ENCODE data around the gene EGLN1.
A peak's percentile ranks its signal among the peaks of the same experiment; 100 is the strongest.
"Not testable (repeated sequence)": the region's sequence is repeated elsewhere in the genome, so short reads cannot be mapped to it uniquely, and the experiment has no call there.

The EGLN1 gene

DNA sequence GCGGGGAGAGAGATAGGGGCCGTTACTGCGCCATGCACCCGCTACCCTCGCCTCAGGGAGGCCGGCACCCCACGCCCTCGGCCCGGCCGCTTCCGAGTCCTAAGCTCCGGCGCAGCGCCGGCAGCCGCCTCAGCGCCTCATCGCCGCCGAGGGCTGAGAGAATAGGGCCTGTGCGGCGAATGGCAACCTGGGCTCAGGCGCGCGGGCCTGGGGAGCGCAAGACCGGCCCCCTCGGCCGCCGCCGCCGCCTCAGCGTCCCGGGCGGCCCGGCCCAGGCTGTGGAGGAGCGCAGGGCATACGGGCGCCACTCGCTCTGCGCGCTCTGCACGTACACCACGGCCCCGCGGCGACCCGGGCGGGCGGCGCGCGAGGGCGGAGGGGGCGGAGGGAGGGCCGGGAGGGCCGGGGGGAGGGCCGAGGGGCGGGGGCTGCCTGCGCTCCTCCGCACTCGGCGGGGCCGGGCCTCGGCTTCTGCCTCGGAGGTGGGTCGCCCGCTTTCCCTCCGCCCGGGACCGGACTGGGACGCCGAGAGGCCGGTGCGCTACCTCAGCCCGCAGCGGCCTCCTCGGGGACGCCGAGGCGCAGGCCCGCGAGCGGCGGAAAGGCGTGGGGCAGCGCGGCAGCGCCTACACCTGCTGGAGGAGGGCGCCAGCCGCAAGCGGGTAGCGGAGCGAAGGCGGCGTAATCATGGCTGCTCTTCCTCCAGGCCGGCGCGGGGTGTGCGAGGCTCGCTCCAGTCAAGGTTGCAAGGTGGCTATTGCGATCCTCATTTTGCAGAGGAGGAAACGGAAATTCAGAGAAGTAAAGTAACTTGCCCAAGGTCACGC is at the start of gene EGLN1:
Gene EGLN1 (minus strand): TSS at position 317 of the 827 bp plus-strand sequence. CDS start 399 bp downstream, outside the sequence.
- no peak within 1 kb of the TSS for H3K27ac ChIP-seq (ENCODE audit: low read length)
- H3K36me3 ChIP-seq (ENCODE audit: insufficient read depth, low read depth, low read length): no peaks in the 10 kb centered on the region
- peaks cover 84% of the 10 kb centered on the region for H3K27me3 ChIP-seq (ENCODE audit: insufficient read depth, low read length)
- peak within 1 kb of the TSS; percentile 79 for H3K4me3 ChIP-seq (ENCODE audit: low read length)
- H3K9me3 ChIP-seq (ENCODE audit: insufficient read depth, low read depth, low read length): no peaks in the 10 kb centered on the region
- H3K9ac ChIP-seq (ENCODE audit: low read depth, low read length): peak within 1 kb of the TSS; percentile 82
- H3K4me1 ChIP-seq (ENCODE audit: insufficient read depth, low read length): peaks cover 21% of the 10 kb centered on the region

GRCh38 chr1:231471500-231471899 is 49.4 kb upstream of the EGLN1 start:
- not testable (repeated sequence) for H3K4me3 ChIP-seq (ENCODE audit: low read length); H3K27me3 ChIP-seq (ENCODE audit: insufficient read depth, low read length); H3K36me3 ChIP-seq (ENCODE audit: insufficient read depth, low read depth, low read length); H3K9me3 ChIP-seq (ENCODE audit: insufficient read depth, low read depth, low read length); H3K4me1 ChIP-seq (ENCODE audit: insufficient read depth, low read length); H3K9ac ChIP-seq (ENCODE audit: low read depth, low read length); H3K27ac ChIP-seq (ENCODE audit: low read length)

DNA sequence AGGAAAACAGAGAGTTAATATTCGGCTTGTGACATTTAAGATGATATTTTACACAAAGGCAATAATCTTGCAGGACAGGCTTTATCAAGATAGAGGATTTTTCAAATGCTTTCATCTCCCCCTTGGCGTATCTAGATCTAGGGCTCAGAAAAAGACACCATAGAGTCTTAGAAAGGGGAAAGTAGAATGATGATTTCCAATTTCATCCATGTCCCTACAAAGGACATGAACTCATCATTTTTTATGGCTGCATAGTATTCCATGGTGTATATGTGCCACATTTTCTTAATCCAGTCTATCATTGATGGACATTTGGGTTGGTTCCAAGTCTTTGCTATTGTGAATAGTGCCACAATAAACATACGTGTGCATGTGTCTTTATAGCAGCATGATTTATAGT is 48.9 kb upstream of the EGLN1 start:
- H3K4me3 ChIP-seq (ENCODE audit: low read length); H3K36me3 ChIP-seq (ENCODE audit: insufficient read depth, low read depth, low read length); H3K27ac ChIP-seq (ENCODE audit: low read length); H3K9ac ChIP-seq (ENCODE audit: low read depth, low read length); H3K9me3 ChIP-seq (ENCODE audit: insufficient read depth, low read depth, low read length); H3K27me3 ChIP-seq (ENCODE audit: insufficient read depth, low read length); H3K4me1 ChIP-seq (ENCODE audit: insufficient read depth, low read length): not testable (repeated sequence)

DNA sequence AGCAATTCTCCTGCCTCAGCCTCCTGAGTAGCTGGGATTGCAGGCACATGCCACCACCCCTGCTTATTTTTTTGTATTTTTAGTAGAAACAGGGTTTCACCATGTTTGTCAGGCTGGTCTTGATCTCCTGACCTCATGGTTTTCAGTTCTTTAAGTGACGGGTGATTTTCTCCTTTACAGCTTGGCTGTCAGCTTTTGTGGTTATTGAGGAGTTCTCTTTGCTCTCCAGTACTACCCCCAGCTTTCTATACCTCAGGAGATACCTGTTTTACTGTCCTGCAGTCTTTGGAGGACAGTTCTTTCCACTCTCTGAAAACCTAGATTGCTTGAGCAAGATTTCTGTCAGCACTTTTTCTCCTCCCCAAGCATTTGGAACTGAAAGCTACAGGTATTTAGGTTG is 45.9 kb upstream of the EGLN1 start:
- H3K9ac ChIP-seq (ENCODE audit: low read depth, low read length): no peak overlapping the region
- H3K9me3 ChIP-seq (ENCODE audit: insufficient read depth, low read depth, low read length): 0 out of 2 replicates have a peak, but pooled peaks cover 4% of the 10 kb centered on the region
- H3K27ac ChIP-seq (ENCODE audit: low read length): no peak overlapping the region
- no peak overlapping the region for H3K4me3 ChIP-seq (ENCODE audit: low read length)
- no peaks in the 10 kb centered on the region for H3K27me3 ChIP-seq (ENCODE audit: insufficient read depth, low read length)
- H3K4me1 ChIP-seq (ENCODE audit: insufficient read depth, low read length): no peaks in the 10 kb centered on the region
- no peaks in the 10 kb centered on the region for H3K36me3 ChIP-seq (ENCODE audit: insufficient read depth, low read depth, low read length)

DNA sequence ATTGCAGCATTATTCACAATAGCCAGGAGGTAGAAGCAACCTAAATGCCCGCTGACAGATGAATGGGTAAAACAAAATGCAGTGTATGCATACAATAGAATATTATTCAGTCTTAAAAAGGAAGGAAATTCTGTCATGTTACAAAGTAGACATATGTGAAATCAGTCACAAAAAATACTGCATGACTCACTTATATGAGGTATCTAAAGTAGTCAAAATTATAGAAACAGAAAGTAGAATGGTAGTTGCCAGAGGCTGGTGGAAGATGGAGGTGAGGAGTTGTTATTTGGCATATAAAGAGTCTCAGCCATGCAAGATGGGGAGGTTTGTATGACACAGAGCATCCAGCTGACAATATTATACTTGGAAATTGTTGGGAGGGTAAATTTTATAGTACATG is 43.0 kb upstream of the EGLN1 start:
- H3K9ac ChIP-seq (ENCODE audit: low read depth, low read length): no peak overlapping the region
- H3K27me3 ChIP-seq (ENCODE audit: insufficient read depth, low read length): no peaks in the 10 kb centered on the region
- no peaks in the 10 kb centered on the region for H3K36me3 ChIP-seq (ENCODE audit: insufficient read depth, low read depth, low read length)
- 0 out of 2 replicates have a peak, but pooled peaks cover 4% of the 10 kb centered on the region for H3K9me3 ChIP-seq (ENCODE audit: insufficient read depth, low read depth, low read length)
- H3K4me3 ChIP-seq (ENCODE audit: low read length): no peak overlapping the region
- no peaks in the 10 kb centered on the region for H3K4me1 ChIP-seq (ENCODE audit: insufficient read depth, low read length)
- no peak overlapping the region for H3K27ac ChIP-seq (ENCODE audit: low read length)

DNA sequence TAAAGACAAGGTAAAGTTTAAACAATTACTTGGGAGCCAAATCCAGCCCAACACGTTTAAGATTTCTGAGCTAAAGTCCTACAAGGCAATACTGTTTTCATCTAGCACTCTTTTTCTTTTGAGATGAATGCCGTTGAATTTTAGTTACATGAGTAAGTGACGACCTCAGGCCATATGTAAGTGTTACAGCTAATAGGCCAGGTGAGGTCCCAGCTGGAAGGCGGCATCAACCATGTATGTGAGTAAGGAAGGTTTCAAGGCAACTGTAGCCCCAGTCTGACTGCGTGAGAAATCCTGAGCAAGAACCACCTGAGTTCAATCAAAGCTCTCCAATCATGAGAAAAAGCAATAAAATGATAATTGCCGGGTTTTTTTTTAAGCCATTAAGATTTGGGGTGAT is 41.5 kb upstream of the EGLN1 start:
- no peak overlapping the region for H3K4me3 ChIP-seq (ENCODE audit: low read length)
- H3K27ac ChIP-seq (ENCODE audit: low read length): no peak overlapping the region
- H3K36me3 ChIP-seq (ENCODE audit: insufficient read depth, low read depth, low read length): no peaks in the 10 kb centered on the region
- H3K27me3 ChIP-seq (ENCODE audit: insufficient read depth, low read length): no peaks in the 10 kb centered on the region
- H3K9me3 ChIP-seq (ENCODE audit: insufficient read depth, low read depth, low read length): 0 out of 2 replicates have a peak, but pooled peaks cover 4% of the 10 kb centered on the region
- H3K4me1 ChIP-seq (ENCODE audit: insufficient read depth, low read length): no peaks in the 10 kb centered on the region
- H3K9ac ChIP-seq (ENCODE audit: low read depth, low read length): no peak overlapping the region

DNA sequence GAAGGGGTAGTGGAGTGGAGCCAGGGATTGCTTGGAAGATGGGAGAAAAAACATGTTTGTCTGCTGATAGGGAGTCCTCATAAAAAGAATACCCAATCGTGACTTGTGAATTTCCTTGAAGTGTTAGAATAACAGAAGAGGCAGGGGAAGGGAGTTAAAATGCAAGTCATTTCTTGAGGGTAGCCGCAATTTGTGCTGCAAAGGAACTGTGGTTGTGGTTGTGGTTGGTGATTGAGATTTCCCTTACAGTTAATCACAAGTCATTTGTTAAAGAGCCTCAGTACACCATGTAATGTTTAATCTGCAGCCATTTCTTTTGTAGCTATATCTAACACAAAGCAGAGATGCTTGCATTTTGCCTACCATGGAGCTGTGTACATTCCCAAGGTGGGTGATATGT is 38.5 kb upstream of the EGLN1 start:
- Histone ChIP-seq H3K9me3 (ENCODE audit: insufficient read depth, low read depth, low read length) (0 out of 2 replicates have a peak, but pooled peaks cover 4% of the 10 kb centered on the region), H3K4me1 (ENCODE audit: insufficient read depth, low read length) (no peaks in the 10 kb centered on the region), H3K4me3 (ENCODE audit: low read length) (no peak overlapping the region), H3K9ac (ENCODE audit: low read depth, low read length) (no peak overlapping the region), H3K27ac (ENCODE audit: low read length) (no peak overlapping the region), H3K36me3 (ENCODE audit: insufficient read depth, low read depth, low read length) (no peaks in the 10 kb centered on the region), H3K27me3 (ENCODE audit: insufficient read depth, low read length) (no peaks in the 10 kb centered on the region)

DNA sequence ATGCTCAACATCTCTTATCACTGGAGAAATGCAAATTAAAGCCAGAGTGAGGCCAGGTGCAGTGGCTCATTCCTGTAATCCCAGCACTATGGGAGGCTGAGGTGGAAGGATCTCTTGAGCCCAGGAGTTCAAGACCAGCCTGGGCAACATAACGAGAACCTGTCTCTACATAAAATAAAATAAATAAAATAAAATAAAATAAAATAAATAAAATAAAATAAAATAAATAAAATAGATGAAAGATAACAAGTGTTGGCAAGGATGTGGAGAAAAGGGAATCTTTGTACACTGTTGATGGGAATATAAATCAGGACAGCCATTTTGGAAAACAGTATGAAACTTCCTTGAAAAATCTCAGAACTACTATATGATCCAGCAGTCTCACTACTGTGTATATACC is 37.4 kb upstream of the EGLN1 start:
- not testable (repeated sequence) for H3K9me3 ChIP-seq (ENCODE audit: insufficient read depth, low read depth, low read length); H3K9ac ChIP-seq (ENCODE audit: low read depth, low read length); H3K27ac ChIP-seq (ENCODE audit: low read length); H3K36me3 ChIP-seq (ENCODE audit: insufficient read depth, low read depth, low read length); H3K27me3 ChIP-seq (ENCODE audit: insufficient read depth, low read length); H3K4me1 ChIP-seq (ENCODE audit: insufficient read depth, low read length); H3K4me3 ChIP-seq (ENCODE audit: low read length)

GRCh38 chr1:231457956-231458355 is 35.9 kb upstream of the EGLN1 start:
- not testable (repeated sequence) for H3K9me3 ChIP-seq (ENCODE audit: insufficient read depth, low read depth, low read length); H3K4me3 ChIP-seq (ENCODE audit: low read length); H3K9ac ChIP-seq (ENCODE audit: low read depth, low read length); H3K36me3 ChIP-seq (ENCODE audit: insufficient read depth, low read depth, low read length); H3K27me3 ChIP-seq (ENCODE audit: insufficient read depth, low read length); H3K27ac ChIP-seq (ENCODE audit: low read length); H3K4me1 ChIP-seq (ENCODE audit: insufficient read depth, low read length)

GRCh38 chr1:231454133-231454532 is 32.0 kb upstream of the EGLN1 start:
- not testable (repeated sequence) for H3K9ac ChIP-seq (ENCODE audit: low read depth, low read length); H3K4me1 ChIP-seq (ENCODE audit: insufficient read depth, low read length); H3K27me3 ChIP-seq (ENCODE audit: insufficient read depth, low read length); H3K4me3 ChIP-seq (ENCODE audit: low read length); H3K27ac ChIP-seq (ENCODE audit: low read length); H3K9me3 ChIP-seq (ENCODE audit: insufficient read depth, low read depth, low read length); H3K36me3 ChIP-seq (ENCODE audit: insufficient read depth, low read depth, low read length)

GRCh38 chr1:231446138-231446537 is 24.1 kb upstream of the EGLN1 start:
- Histone ChIP-seq H3K27me3 (ENCODE audit: insufficient read depth, low read length) (no peaks in the 10 kb centered on the region), H3K4me3 (ENCODE audit: low read length) (no peak overlapping the region), H3K9ac (ENCODE audit: low read depth, low read length) (no peak overlapping the region), H3K9me3 (ENCODE audit: insufficient read depth, low read depth, low read length) (no peaks in the 10 kb centered on the region), H3K36me3 (ENCODE audit: insufficient read depth, low read depth, low read length) (no peaks in the 10 kb centered on the region), H3K27ac (ENCODE audit: low read length) (no peak overlapping the region), H3K4me1 (ENCODE audit: insufficient read depth, low read length) (no peaks in the 10 kb centered on the region)

GRCh38 chr1:231444059-231444458 is 22.0 kb upstream of the EGLN1 start:
- Histone ChIP-seq H3K36me3 (ENCODE audit: insufficient read depth, low read depth, low read length) (no peaks in the 10 kb centered on the region), H3K4me3 (ENCODE audit: low read length) (no peak overlapping the region), H3K9me3 (ENCODE audit: insufficient read depth, low read depth, low read length) (no peaks in the 10 kb centered on the region), H3K27me3 (ENCODE audit: insufficient read depth, low read length) (no peaks in the 10 kb centered on the region), H3K9ac (ENCODE audit: low read depth, low read length) (no peak overlapping the region), H3K27ac (ENCODE audit: low read length) (no peak overlapping the region), H3K4me1 (ENCODE audit: insufficient read depth, low read length) (no peaks in the 10 kb centered on the region)
